GM21619 (cell line): Measurements from ENCODE around the gene SLC17A4.

Experiments used
- ATAC-seq: cut with Tn5 transposase; IDR thresholded peaks from one replicate; pipeline ENCODE4 v1.9.1; 2021; ENCODE audit not compliant: unreplicated experiment

The SLC17A4 gene

GRCh38 chr6:25815194-25815593, 60.7 kb downstream of the SLC17A4 start:
- no peak for ATAC-seq

- ATAC-seq: no peak
Observed at GRCh38 chr6:25816252-25816651, 61.7 kb downstream of the SLC17A4 start.

DNA sequence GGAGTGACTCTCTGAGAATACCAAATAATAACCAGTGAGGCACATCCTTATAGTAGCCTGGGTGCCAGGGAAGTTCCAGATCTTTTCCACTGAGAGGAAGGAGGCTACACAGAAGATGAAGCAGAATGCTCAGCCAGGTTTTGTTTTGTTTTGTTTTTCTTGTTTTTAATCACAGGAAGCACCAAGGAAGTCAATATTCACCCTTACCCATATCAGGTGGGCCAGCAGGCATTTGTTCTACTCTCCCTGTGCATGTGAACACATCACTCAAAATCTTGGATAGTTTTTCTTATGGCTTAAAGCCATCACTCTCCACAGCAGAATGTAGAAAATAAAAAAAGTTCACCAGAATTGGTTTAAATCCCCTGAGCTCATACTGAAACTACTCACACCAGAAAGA, 66.8 kb downstream of the SLC17A4 start:
- ATAC-seq: no peak

- ATAC-seq: no peak
Observed at GRCh38 chr6:25829375-25829774, 74.8 kb downstream of the SLC17A4 start.

- no peak for ATAC-seq
Observed at GRCh38 chr6:25830458-25830857, 75.9 kb downstream of the SLC17A4 start.
